Activated T-helper 1 cell treated with anti-CD3 and anti-CD28 coated beads, Interleukin-12 subunit alpha, Interleukin-12 subunit beta, Interleukin-2, Interleukin-4 antibody, amounts not matched to agents 30 ng/mL and 10 ng/mL and 1 ng/mL, durations not matched to agents 14 hours and 24 hours and 36 hours (primary cell): ENCODE measurements around the gene STPG2. TPM values are rescaled to one million over a fixed set of nuclear protein-coding genes. Genes with fewer than 3 reads are reported as not detected.
A peak's percentile ranks its signal among the peaks of the same experiment; 100 is the strongest.

Experiments used
- DNase-seq: peaks from one replicate; pipeline ENCODE4 v3.0.0; 2021; ENCODE audit warnings: low spot score
- H3K27ac Mint-ChIP-seq: one replicate; pipeline ENCODE4 v1.8.0; 2021; ENCODE audit warnings: mild to moderate bottlenecking, mixed read lengths
- H3K27me3 Mint-ChIP-seq: one replicate; pipeline ENCODE4 v1.8.0; 2022; ENCODE audit warnings: mild to moderate bottlenecking, moderate library complexity, mixed read lengths; ENCODE audit not compliant: insufficient read depth
- H3K36me3 Mint-ChIP-seq: one replicate; pipeline ENCODE4 v1.8.0; 2021; ENCODE audit warnings: low read depth, mixed read lengths
- H3K4me1 Mint-ChIP-seq: one replicate; pipeline ENCODE4 v1.8.0; 2021; ENCODE audit warnings: low read depth, mixed read lengths
- H3K4me3 Mint-ChIP-seq: one replicate; pipeline ENCODE4 v1.8.0; 2021; ENCODE audit warnings: mild to moderate bottlenecking, moderate library complexity, mixed read lengths
- H3K9me3 Mint-ChIP-seq: one replicate; pipeline ENCODE4 v1.8.0; 2021; ENCODE audit warnings: mixed read lengths
- intact Hi-C: fragments of 100-400 bp; cut with micrococcal nuclease; formaldehyde crosslinking; loops from one replicate; pipeline ENCODE4 v1.15.1; 2024
- total RNA-seq: library from RNA; stranded (reverse); gene quantifications from 2 replicates; pipeline ENCODE4 v1.2.3, GENCODE V29; 2022

STPG2 gene
- total RNA-seq: not detected in 2 replicates

GRCh38 chr4:98143001-98143899 lies at the start of gene STPG2:
Gene STPG2, minus strand, starts transcription at chr4:98143476.
- Mint-ChIP-seq H3K9me3 (peaks cover 11% of the 10 kb centered on the region), H3K4me3 (peak within 1 kb of the TSS; percentile 88), H3K27me3 (peaks cover 7% of the 10 kb centered on the region), H3K4me1 (peaks cover 18% of the 10 kb centered on the region), H3K36me3 (peaks cover 11% of the 10 kb centered on the region), H3K27ac (peak within 1 kb of the TSS; percentile 93)
- peak; percentile 91 for DNase-seq
- intact Hi-C loops: loop anchor here (1.0 to 5.0 kb wide), 13 partner anchors 104 to 1808 kb away; partner anchors contain the start of genes ADH5, H2AZ1, LAMTOR3 and METAP1

DNA sequence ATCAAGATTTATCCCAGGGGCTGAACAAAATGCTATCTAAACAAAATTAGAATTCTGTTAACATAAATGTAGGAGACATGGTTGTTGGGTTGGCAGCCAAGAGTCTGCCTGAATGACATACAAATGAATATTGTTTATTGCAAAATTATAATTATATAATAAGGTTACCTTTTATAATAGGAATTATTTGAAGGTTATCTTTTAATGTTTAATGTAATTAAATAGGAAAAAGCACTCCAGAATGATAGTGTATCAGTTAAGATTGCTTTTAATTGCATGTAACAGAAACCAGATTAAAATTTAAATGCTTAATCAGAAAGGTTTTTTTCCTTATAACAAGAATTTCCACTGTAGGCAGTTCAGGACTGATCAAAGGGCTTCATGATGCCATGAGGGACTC lies 42.0 kb upstream of the STPG2 start:
- Mint-ChIP-seq H3K36me3 (no peaks in the 10 kb centered on the region), H3K27me3 (no peaks in the 10 kb centered on the region), H3K27ac (no peak overlapping the region), H3K9me3 (no peaks in the 10 kb centered on the region), H3K4me3 (no peak overlapping the region), H3K4me1 (no peaks in the 10 kb centered on the region)
- intact Hi-C loops: no loop called here
- no peak for DNase-seq

GRCh38 chr4:98181809-98182208 lies 38.5 kb upstream of the STPG2 start:
- H3K4me3 Mint-ChIP-seq: no peak overlapping the region
- H3K9me3 Mint-ChIP-seq: no peaks in the 10 kb centered on the region
- H3K27ac Mint-ChIP-seq: no peak overlapping the region
- DNase-seq: no peak
- H3K36me3 Mint-ChIP-seq: no peaks in the 10 kb centered on the region
- intact Hi-C loops: no loop called here
- no peaks in the 10 kb centered on the region for H3K4me1 Mint-ChIP-seq
- no peaks in the 10 kb centered on the region for H3K27me3 Mint-ChIP-seq

DNA sequence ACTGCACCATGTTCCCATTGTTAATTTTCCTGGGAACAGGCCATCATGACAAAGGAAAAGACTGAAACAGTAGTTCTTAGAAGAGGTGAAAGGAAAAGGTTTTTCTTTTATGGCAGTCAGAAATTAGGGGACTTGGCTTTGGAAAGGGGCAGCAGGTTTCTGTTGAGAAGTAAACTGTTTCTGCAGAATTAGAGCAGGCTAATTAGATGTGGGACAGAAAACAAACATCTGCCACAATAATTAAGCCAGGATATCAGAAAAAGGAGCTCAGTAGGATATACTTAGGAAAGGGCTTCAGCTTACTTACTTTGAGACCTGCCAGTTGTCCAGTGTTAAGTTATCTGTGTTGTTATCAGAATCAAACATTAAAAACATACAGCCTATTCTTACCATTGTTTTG lies 36.7 kb upstream of the STPG2 start:
- Mint-ChIP-seq H3K4me1 (no peaks in the 10 kb centered on the region), H3K27me3 (no peaks in the 10 kb centered on the region), H3K4me3 (no peak overlapping the region), H3K36me3 (no peaks in the 10 kb centered on the region), H3K9me3 (no peaks in the 10 kb centered on the region), H3K27ac (no peak overlapping the region)
- DNase-seq: no peak
- intact Hi-C loops: no loop called here

GRCh38 chr4:98176531-98176930 lies 33.3 kb upstream of the STPG2 start:
- Mint-ChIP-seq H3K36me3 (no peaks in the 10 kb centered on the region), H3K9me3 (no peaks in the 10 kb centered on the region), H3K4me1 (no peaks in the 10 kb centered on the region), H3K27ac (no peak overlapping the region), H3K4me3 (no peak overlapping the region), H3K27me3 (no peaks in the 10 kb centered on the region)
- no peak for DNase-seq
- intact Hi-C loops: no loop called here

DNA sequence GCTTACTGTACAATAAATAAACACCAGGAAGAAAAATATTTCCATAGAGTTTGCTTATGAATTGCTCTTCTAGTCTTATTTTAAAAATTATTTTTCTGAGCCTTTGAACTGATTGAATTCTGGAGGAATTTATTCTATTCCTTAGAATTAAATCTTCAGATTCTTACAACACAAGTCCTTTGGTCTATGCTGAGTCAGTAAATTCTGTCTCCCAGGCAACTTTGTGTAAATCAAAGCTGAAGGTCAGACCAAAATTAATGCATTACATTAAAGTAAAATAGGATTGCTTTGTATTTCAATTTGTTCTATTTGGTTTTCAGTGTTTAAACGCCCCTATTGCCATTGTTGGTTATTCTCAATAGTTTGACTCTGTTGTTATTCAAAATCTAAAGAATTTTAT lies 26.8 kb upstream of the STPG2 start:
- no peaks in the 10 kb centered on the region for H3K9me3 Mint-ChIP-seq
- intact Hi-C loops: no loop called here
- DNase-seq: no peak
- no peak overlapping the region for H3K4me3 Mint-ChIP-seq
- no peaks in the 10 kb centered on the region for H3K4me1 Mint-ChIP-seq
- H3K27ac Mint-ChIP-seq: no peak overlapping the region
- peaks cover 9% of the 10 kb centered on the region for H3K27me3 Mint-ChIP-seq
- H3K36me3 Mint-ChIP-seq: no peaks in the 10 kb centered on the region

GRCh38 chr4:98166731-98167041 lies 23.4 kb upstream of the STPG2 start:
- Mint-ChIP-seq H3K27me3 (peaks cover 11% of the 10 kb centered on the region), H3K4me1 (no peaks in the 10 kb centered on the region), H3K9me3 (no peaks in the 10 kb centered on the region), H3K36me3 (no peaks in the 10 kb centered on the region), H3K27ac (no peak overlapping the region), H3K4me3 (no peak overlapping the region)
- intact Hi-C loops: no loop called here
- no peak for DNase-seq

DNA sequence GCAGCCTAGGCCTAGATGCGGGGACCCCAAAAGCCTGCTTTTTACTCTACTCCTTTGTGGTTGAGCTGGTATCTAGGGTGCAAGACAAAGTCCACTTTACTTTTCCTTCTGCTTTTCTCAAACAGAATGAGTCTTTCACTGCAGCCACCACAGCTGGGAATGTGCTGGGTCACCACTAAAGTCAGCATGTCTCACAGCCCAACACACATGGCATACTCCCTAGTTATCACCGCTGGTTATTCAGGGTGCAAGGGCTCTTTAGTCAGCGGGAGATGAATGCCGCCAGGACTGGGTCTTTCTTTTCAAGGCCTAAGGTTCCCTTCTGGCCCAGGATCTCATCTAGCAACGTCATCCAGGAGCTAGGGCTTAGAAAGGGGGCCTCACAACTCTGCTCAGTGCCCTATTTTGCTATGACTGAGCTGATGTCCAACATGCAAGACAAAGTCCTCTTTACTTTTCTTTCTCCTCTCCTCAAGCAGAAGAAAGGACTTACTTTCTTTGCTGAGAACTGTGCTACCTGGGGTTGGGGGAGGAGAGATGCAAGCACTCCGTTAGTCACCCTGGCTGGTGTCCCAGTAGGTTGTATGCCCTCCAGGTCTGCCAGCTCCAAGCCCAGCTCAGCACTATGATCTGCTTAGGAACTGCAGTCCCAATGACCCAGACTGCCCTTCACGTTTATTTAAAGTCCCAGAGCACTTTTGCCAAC lies 22.9 kb upstream of the STPG2 start:
- Mint-ChIP-seq H3K36me3 (no peaks in the 10 kb centered on the region), H3K9me3 (no peaks in the 10 kb centered on the region), H3K4me3 (no peak overlapping the region), H3K27me3 (peaks cover 11% of the 10 kb centered on the region), H3K27ac (no peak overlapping the region), H3K4me1 (no peaks in the 10 kb centered on the region)
- intact Hi-C loops: no loop called here
- no peak for DNase-seq

DNA sequence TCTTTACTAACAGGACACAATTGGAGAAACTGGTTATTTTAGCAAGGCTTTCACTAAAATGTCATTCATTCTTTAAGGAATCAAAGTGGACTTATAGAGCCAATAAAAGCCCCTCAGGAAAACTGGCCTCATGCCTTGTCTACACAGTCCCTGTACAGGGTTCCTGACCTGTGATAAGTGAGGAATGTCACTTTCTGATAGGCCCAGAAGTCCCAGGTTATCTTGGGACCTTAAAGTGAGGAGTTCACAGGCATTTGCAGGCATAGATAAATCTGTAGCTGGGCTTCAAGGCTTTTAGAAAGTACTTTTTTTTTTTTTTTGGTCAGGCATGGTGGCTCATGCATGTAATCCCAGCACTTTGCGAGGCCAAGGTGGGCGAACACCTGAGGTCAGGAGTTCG lies 19.4 kb upstream of the STPG2 start:
- H3K4me3 Mint-ChIP-seq: no peak overlapping the region
- intact Hi-C loops: no loop called here
- no peak overlapping the region for H3K27ac Mint-ChIP-seq
- H3K4me1 Mint-ChIP-seq: no peaks in the 10 kb centered on the region
- H3K27me3 Mint-ChIP-seq: peaks cover 11% of the 10 kb centered on the region
- DNase-seq: no peak
- no peaks in the 10 kb centered on the region for H3K36me3 Mint-ChIP-seq
- peaks cover 3% of the 10 kb centered on the region for H3K9me3 Mint-ChIP-seq

GRCh38 chr4:98151145-98151924 lies 8.1 kb upstream of the STPG2 start:
- Mint-ChIP-seq H3K27me3 (peaks cover 5% of the 10 kb centered on the region), H3K4me3 (no peak overlapping the region), H3K4me1 (peaks cover 6% of the 10 kb centered on the region), H3K27ac (no peak overlapping the region), H3K36me3 (no peaks in the 10 kb centered on the region), H3K9me3 (no peaks in the 10 kb centered on the region)
- intact Hi-C loops: loop anchor here (2.0 kb wide), 1 partner anchor 1253 kb away; no protein-coding TSS in a partner anchor
- no peak for DNase-seq

DNA sequence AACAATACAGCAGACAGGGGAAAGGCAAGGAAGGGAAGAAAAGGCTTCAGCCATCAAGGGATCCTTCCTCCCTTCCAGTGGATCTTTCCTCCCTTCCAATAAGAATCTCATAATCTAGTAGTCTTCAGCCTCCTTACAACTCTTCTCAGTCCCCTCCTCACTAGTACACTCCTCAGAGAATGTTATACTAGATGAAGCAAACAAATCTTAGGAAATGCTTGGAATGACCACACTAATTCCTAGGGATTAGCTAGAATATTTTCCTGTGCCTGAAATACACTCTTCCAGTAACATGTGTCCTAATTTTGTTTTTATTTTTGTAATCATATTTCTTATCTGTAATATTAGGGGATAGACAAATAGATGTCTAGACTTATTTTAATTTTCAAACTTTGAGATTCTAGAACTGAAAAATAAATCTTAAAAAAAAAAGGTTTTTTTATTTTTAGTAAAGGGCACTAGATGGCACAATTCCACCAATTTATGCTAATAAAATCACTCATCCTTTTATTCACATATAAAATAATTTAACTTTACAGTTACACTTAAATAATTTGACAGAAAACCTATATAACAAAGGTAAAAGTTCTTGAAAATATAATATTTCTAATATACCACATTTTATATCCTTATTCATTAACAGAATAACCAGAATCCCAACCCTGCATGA lies 7.0 kb upstream of the STPG2 start:
- Mint-ChIP-seq H3K9me3 (no peaks in the 10 kb centered on the region), H3K27ac (no peak overlapping the region), H3K4me3 (no peak overlapping the region), H3K27me3 (peaks cover 5% of the 10 kb centered on the region), H3K36me3 (no peaks in the 10 kb centered on the region), H3K4me1 (peaks cover 6% of the 10 kb centered on the region)
- intact Hi-C loops: loop anchor here (1.0 to 2.0 kb wide), 2 partner anchors 906 to 1255 kb away; no protein-coding TSS in a partner anchor
- DNase-seq: no peak

- Mint-ChIP-seq H3K4me3 (no peak overlapping the region), H3K4me1 (peaks cover 13% of the 10 kb centered on the region), H3K9me3 (peaks cover 7% of the 10 kb centered on the region), H3K36me3 (peaks cover 2% of the 10 kb centered on the region), H3K27ac (no peak overlapping the region), H3K27me3 (peaks cover 5% of the 10 kb centered on the region)
- no peak for DNase-seq
- intact Hi-C loops: no loop called here
Measured at GRCh38 chr4:98148856-98149255, 5.6 kb upstream of the STPG2 start.
